HG03095 (cell line): Measurements from ENCODE around the gene SPATA33.
A peak's percentile ranks its signal among the peaks of the same experiment; 100 is the strongest.
"Not testable (repeated sequence)": the region's sequence is repeated elsewhere in the genome, so short reads cannot be mapped to it uniquely, and the experiment has no call there.

Experiments used
- ATAC-seq: cut with Tn5 transposase; IDR thresholded peaks from one replicate; pipeline ENCODE4 v1.9.1; 2021; ENCODE audit warnings: moderate library complexity; ENCODE audit not compliant: unreplicated experiment

SPATA33 gene

GRCh38 chr16:89658221-89658879, 714 bp downstream of the SPATA33 start:
- ATAC-seq, result no peak

GRCh38 chr16:89660146-89660545, 2.5 kb downstream of the SPATA33 start:
- no peak for ATAC-seq

GRCh38 chr16:89661215-89661614, 3.6 kb downstream of the SPATA33 start:
- ATAC-seq, result no peak

- not testable (repeated sequence) for ATAC-seq
Measured at GRCh38 chr16:89664238-89664637, 6.6 kb downstream of the SPATA33 start.

- ATAC-seq, result not testable (repeated sequence)
Measured at GRCh38 chr16:89667000-89667399, 9.4 kb downstream of the SPATA33 start.

GRCh38 chr16:89667633-89668032, 10.0 kb downstream of the SPATA33 start:
- ATAC-seq, result no peak

GRCh38 chr16:89668790-89669158, 11.1 kb downstream of the SPATA33 start:
- no peak for ATAC-seq

- no peak for ATAC-seq
Measured at GRCh38 chr16:89669755-89670154, 12.1 kb downstream of the SPATA33 start.

- no peak for ATAC-seq
Measured at GRCh38 chr16:89670496-89671431, 13.1 kb downstream of the SPATA33 start.

GRCh38 chr16:89671565-89671964, 13.9 kb downstream of the SPATA33 start:
- not testable (repeated sequence) for ATAC-seq

- ATAC-seq, result no peak
Measured at GRCh38 chr16:89672177-89672941, 14.7 kb downstream of the SPATA33 start.

- no peak for ATAC-seq
Measured at GRCh38 chr16:89678258-89678657, 20.6 kb downstream of the SPATA33 start.

- ATAC-seq, result no peak
Measured at GRCh38 chr16:89685916-89686315, 28.3 kb downstream of the SPATA33 start.

GRCh38 chr16:89686520-89687091, 29.0 kb downstream of the SPATA33 start, which contains the start of gene CDK10:
Gene CDK10 (plus strand): TSS chr16:89686689. CDS start chr16:89686711, 22 bp downstream.
- peak; percentile 73 for ATAC-seq

- peak; percentile 23 for ATAC-seq
Measured at GRCh38 chr16:89687092-89687940, 29.7 kb downstream of the SPATA33 start.

GRCh38 chr16:89688395-89688794, 30.8 kb downstream of the SPATA33 start:
- no peak for ATAC-seq

GRCh38 chr16:89689142-89689541, 31.5 kb downstream of the SPATA33 start:
- ATAC-seq, result no peak

- ATAC-seq, result not testable (repeated sequence)
Measured at GRCh38 chr16:89689621-89690020, 32.0 kb downstream of the SPATA33 start.

- no peak for ATAC-seq
Measured at GRCh38 chr16:89690392-89690901, 32.8 kb downstream of the SPATA33 start.
